ENCODE data around the gene ERCC8.

Gene ERCC8

DNA sequence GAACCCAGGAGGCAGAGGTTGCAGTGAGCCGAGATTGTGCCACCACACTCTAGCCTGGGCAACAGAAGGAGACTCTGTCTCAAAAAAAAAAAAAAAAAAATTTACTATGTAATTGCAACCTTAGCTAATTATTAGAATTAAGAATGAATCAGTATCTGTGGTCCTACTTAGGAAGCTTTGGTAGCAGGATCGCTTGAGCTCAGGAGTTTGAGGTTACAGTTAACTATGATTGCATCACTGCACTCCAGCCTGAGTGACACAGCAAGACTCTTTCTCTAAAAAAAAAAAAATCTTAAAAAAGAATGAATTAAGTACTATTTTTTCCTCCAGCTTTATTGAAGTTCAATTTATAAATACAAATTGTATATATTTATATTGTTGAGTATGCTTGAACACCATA, 16.8 kb upstream of the ERCC8 start:
- H3K9me3 ChIP-seq (ENCODE audit: insufficient read depth, low read depth, low read length): peaks cover 7% of the 10 kb centered on the region; the same call in 1 of the 2 replicates
- H3K9ac ChIP-seq (ENCODE audit: low read depth, low read length): no peak overlapping the region
- WGBS: 100% methylated on average over 2 of the region's 2 CpGs
- no peaks in the 10 kb centered on the region for H3K36me3 ChIP-seq (ENCODE audit: insufficient read depth, low read length)
- no peak overlapping the region for H3K4me3 ChIP-seq (ENCODE audit: low read length)
- H3K27me3 ChIP-seq (ENCODE audit: insufficient read depth, low read length): no peaks in the 10 kb centered on the region
- no peak overlapping the region for H3K27ac ChIP-seq (ENCODE audit: low read depth, low read length)
- 0 out of 2 replicates have a peak, but pooled peaks cover 3% of the 10 kb centered on the region for H3K4me1 ChIP-seq (ENCODE audit: insufficient read depth, low read length)

DNA sequence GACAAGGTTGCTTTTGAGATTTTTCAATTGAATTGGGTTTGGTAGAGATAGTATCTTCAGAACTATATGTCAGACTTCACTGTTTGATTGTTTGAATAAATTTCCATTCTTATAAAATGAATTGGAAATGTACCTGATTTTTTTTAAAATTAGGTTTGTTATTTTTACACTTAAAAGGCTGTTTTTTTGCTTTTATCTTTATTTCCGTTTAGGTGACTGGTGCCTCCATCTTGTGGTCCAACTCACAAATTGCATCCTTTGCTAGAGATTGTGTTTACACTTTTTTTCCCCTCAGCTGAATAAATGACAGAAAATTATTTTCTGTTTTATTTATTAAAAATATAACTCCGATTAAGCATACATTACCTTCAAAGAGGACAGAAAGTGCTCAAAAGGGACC, 15.7 kb upstream of the ERCC8 start:
- H3K9me3 ChIP-seq (ENCODE audit: insufficient read depth, low read depth, low read length): no peaks in the 10 kb centered on the region
- 0 out of 2 replicates have a peak, but pooled peaks cover 3% of the 10 kb centered on the region for H3K4me1 ChIP-seq (ENCODE audit: insufficient read depth, low read length)
- H3K9ac ChIP-seq (ENCODE audit: low read depth, low read length): no peak overlapping the region
- H3K36me3 ChIP-seq (ENCODE audit: insufficient read depth, low read length): no peaks in the 10 kb centered on the region
- 55% methylated on average over 1 of the region's 2 CpGs for WGBS
- no peak overlapping the region for H3K27ac ChIP-seq (ENCODE audit: low read depth, low read length)
- no peaks in the 10 kb centered on the region for H3K27me3 ChIP-seq (ENCODE audit: insufficient read depth, low read length)
- no peak overlapping the region for H3K4me3 ChIP-seq (ENCODE audit: low read length)

DNA sequence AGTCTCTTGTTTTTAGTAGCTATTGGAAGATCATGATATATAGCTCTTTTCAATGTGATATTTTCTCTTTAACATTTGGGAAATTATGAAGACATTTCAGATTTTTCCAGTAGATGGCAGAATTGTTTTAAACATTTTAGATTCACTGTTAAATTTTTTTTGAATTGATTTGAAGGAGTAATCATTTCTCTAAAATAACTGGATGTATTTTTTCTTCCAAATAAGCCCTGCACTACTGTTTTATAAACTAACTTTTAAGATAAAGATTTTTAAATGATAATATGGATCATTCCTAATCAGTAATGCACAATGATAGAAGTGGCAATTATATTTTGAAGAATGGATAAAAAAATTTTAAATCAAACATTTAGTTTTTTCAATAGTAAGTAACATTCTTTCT, 14.3 kb upstream of the ERCC8 start:
- H3K9ac ChIP-seq (ENCODE audit: low read depth, low read length): no peak overlapping the region
- no peak overlapping the region for H3K4me3 ChIP-seq (ENCODE audit: low read length)
- H3K27me3 ChIP-seq (ENCODE audit: insufficient read depth, low read length): no peaks in the 10 kb centered on the region
- H3K4me1 ChIP-seq (ENCODE audit: insufficient read depth, low read length): peaks cover 5% of the 10 kb centered on the region; the same call in 1 of the 2 replicates
- peaks cover 7% of the 10 kb centered on the region for H3K9me3 ChIP-seq (ENCODE audit: insufficient read depth, low read depth, low read length)
- H3K27ac ChIP-seq (ENCODE audit: low read depth, low read length): no peak overlapping the region
- H3K36me3 ChIP-seq (ENCODE audit: insufficient read depth, low read length): no peaks in the 10 kb centered on the region

DNA sequence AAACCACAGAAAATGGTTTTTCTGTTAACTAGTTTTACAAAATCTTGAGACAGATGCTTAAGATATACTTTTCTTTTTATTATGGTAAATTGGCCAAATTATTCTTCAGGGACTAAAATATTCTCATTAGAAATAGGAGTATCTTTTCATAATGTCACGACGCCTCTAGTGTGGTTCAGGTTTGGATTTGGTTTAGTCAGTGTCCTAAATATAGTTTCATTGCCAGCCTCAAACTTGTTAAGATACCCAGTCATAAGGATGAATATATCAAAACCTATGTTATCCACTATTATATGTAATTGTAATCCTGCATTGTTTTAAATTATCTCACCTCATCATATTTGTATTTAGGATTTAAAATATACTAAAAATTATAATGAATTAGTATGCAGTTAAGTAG, 13.8 kb upstream of the ERCC8 start:
- H3K4me1 ChIP-seq (ENCODE audit: insufficient read depth, low read length): peaks cover 8% of the 10 kb centered on the region; the same call in 1 of the 2 replicates
- no peaks in the 10 kb centered on the region for H3K36me3 ChIP-seq (ENCODE audit: insufficient read depth, low read length)
- no peak overlapping the region for H3K4me3 ChIP-seq (ENCODE audit: low read length)
- H3K27me3 ChIP-seq (ENCODE audit: insufficient read depth, low read length): no peaks in the 10 kb centered on the region
- no CpG with 5 or more reads among the region's 2 CpGs for WGBS
- H3K9ac ChIP-seq (ENCODE audit: low read depth, low read length): no peak overlapping the region
- peaks cover 7% of the 10 kb centered on the region for H3K9me3 ChIP-seq (ENCODE audit: insufficient read depth, low read depth, low read length)
- no peak overlapping the region for H3K27ac ChIP-seq (ENCODE audit: low read depth, low read length)

DNA sequence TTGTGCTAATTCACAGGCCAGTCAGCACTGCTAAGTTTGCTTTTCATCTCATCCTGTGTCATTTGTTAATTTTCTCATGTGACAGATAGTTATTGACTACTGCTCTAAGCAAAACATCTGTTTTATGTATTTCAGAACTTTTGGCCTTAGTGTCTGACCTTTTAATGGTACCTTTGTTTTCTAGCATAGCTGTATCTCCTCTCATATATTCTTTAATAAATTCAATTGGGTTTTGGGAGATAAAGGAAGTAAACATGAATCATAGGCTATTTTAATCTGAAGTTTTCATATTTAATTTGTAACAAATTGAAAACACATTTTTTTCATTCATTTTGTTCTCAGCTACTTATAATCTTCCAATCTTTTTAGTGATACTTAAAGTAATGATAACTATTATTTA, 13.2 kb upstream of the ERCC8 start:
- Histone ChIP-seq H3K36me3 (ENCODE audit: insufficient read depth, low read length) (no peaks in the 10 kb centered on the region), H3K27me3 (ENCODE audit: insufficient read depth, low read length) (no peaks in the 10 kb centered on the region), H3K27ac (ENCODE audit: low read depth, low read length) (no peak overlapping the region), H3K9ac (ENCODE audit: low read depth, low read length) (no peak overlapping the region), H3K4me1 (ENCODE audit: insufficient read depth, low read length) (peaks cover 8% of the 10 kb centered on the region; the same call in 1 of the 2 replicates), H3K4me3 (ENCODE audit: low read length) (no peak overlapping the region), H3K9me3 (ENCODE audit: insufficient read depth, low read depth, low read length) (peaks cover 7% of the 10 kb centered on the region)

DNA sequence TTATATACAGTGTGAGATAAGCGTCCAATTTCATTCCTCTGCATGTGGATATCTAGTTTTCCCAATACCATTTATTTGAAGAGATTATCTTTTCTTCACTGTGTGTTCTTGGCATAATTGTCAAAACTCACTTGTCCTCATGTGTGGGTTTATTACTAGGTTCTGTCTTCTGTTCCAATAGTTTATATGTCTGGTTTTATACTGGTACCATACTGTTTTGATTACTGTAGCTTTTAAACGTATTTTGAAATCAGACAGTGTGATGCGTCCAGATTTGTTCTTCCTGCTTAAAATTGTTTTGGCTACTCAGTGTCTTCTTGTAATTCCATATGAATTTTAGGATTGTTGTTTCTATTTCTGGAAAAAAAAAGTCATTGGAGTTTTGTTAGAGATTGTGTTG, 10.4 kb upstream of the ERCC8 start:
- Histone ChIP-seq H3K9ac (ENCODE audit: low read depth, low read length) (no peak overlapping the region), H3K27me3 (ENCODE audit: insufficient read depth, low read length) (no peaks in the 10 kb centered on the region)
- 95% methylated on average over 2 of the region's 3 CpGs for WGBS

DNA sequence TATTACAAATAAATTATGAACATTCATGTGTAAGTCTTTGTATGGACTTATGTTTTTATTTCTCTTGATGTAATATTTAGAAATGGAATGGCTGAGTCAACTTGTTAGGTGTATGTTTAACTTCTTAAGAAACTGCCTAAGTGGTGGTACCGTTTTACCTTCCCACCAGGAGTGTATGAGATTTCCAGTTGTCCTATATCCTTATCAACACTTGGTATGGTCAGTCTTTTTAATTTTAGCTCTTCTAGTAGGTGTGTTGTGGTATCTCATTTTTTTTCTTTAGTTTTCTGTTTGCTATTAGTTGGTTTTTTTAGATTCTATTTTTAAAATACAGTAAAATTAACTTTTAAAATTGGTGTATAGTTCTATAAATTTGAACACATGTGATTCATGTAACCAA, 3.9 kb upstream of the ERCC8 start:
- Histone ChIP-seq H3K9ac (ENCODE audit: low read depth, low read length) (no peak overlapping the region), H3K4me3 (ENCODE audit: low read length) (no peak overlapping the region), H3K36me3 (ENCODE audit: insufficient read depth, low read length) (no peaks in the 10 kb centered on the region), H3K27ac (ENCODE audit: low read depth, low read length) (no peak overlapping the region), H3K9me3 (ENCODE audit: insufficient read depth, low read depth, low read length) (no peaks in the 10 kb centered on the region), H3K4me1 (ENCODE audit: insufficient read depth, low read length) (peaks cover 5% of the 10 kb centered on the region; the same call in 1 of the 2 replicates), H3K27me3 (ENCODE audit: insufficient read depth, low read length) (peaks cover 9% of the 10 kb centered on the region)
- 100% methylated on average over 1 of the region's 1 CpG for WGBS

More for the DNA sequence above, 10.4 kb upstream of the ERCC8 start:
- H3K27ac ChIP-seq (ENCODE audit: low read depth, low read length): no peak overlapping the region
- no peaks in the 10 kb centered on the region for H3K36me3 ChIP-seq (ENCODE audit: insufficient read depth, low read length)
- no peak overlapping the region for H3K4me3 ChIP-seq (ENCODE audit: low read length)
- peaks cover 6% of the 10 kb centered on the region; the same call in 1 of the 2 replicates for H3K4me1 ChIP-seq (ENCODE audit: insufficient read depth, low read length)
- H3K9me3 ChIP-seq (ENCODE audit: insufficient read depth, low read depth, low read length): peaks cover 7% of the 10 kb centered on the region

DNA sequence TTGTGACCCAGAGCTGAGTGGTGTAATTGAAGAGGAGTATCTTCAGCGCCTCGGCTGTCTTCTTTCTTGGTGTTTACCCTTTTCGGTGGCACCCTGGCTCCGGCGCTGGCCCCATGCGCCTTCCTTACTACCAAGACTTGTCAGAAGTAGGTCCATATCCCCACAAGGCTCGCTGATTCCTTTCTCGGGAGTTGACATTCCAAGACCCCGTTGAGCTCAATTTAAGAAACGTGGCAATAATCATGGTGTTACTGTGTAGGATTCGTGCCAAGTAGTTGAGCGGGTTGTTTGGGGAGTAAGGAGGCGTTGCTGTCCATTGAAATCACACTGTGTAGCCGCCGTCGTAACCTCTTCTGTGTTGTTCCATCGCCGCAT, 930 bp upstream of the ERCC8 start:
- H3K27ac ChIP-seq (ENCODE audit: low read depth, low read length): no peak overlapping the region

DNA sequence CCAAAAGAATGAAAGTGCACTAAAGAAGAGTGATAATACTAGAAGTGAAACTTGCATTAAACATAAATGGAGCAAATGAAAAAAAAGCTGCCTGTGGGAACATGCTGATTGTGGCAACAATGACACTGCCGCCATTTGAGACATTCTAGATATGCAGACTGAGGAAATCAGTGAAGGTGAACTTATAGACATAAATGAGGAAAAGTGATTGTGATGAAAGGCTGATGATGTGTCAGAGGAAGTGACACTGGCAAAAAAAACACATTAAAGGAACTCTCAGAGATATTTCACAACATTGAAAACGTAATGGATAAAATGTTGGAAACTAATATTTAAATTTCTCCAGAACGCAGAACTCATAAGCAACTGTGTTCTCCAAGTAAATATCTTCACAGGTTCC, 1.2 kb downstream of the ERCC8 start:
- Histone ChIP-seq H3K36me3 (ENCODE audit: insufficient read depth, low read length) (peaks cover 13% of the 10 kb centered on the region), H3K4me1 (ENCODE audit: insufficient read depth, low read length) (peaks cover 5% of the 10 kb centered on the region; the same call in 1 of the 2 replicates), H3K9ac (ENCODE audit: low read depth, low read length) (no peak overlapping the region), H3K9me3 (ENCODE audit: insufficient read depth, low read depth, low read length) (no peaks in the 10 kb centered on the region; the same call in 1 of the 2 replicates), H3K27ac (ENCODE audit: low read depth, low read length) (no peak overlapping the region), H3K27me3 (ENCODE audit: insufficient read depth, low read length) (peaks cover 9% of the 10 kb centered on the region), H3K4me3 (ENCODE audit: low read length) (peak overlapping the region; percentile 94)
- WGBS: 95% methylated on average over 3 of the region's 3 CpGs

More for the DNA sequence above, 930 bp upstream of the ERCC8 start:
- Histone ChIP-seq H3K4me3 (ENCODE audit: low read length) (peak overlapping the region; percentile 94), H3K4me1 (ENCODE audit: insufficient read depth, low read length) (peaks cover 5% of the 10 kb centered on the region; the same call in 1 of the 2 replicates), H3K27me3 (ENCODE audit: insufficient read depth, low read length) (peaks cover 9% of the 10 kb centered on the region), H3K9me3 (ENCODE audit: insufficient read depth, low read depth, low read length) (no peaks in the 10 kb centered on the region), H3K36me3 (ENCODE audit: insufficient read depth, low read length) (no peaks in the 10 kb centered on the region), H3K9ac (ENCODE audit: low read depth, low read length) (peak overlapping the region; percentile 78)
- 12% methylated on average over 18 of the region's 18 CpGs for WGBS

DNA sequence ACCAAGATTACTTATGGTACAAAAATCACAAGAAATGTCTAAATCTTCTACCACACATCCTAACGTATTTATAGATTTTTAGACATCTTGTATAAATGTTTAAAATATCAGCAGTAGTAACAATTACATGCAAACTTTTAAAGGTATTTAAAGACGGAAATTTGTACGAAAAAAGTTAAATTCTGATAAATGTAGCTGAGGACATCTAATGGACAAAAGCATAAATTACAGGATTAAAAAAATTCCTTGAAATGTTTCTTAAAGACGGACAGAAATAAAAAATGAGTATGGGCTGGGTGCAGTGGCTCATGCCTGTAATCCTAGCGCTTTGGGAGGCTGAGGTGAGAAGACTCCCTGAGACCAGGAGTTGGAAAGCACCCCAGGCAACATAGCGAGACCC, 15.8 kb downstream of the ERCC8 start:
- Histone ChIP-seq H3K27ac (ENCODE audit: low read depth, low read length) (no peak overlapping the region), H3K27me3 (ENCODE audit: insufficient read depth, low read length) (no peaks in the 10 kb centered on the region)
- 95% methylated on average over 4 of the region's 6 CpGs for WGBS

DNA sequence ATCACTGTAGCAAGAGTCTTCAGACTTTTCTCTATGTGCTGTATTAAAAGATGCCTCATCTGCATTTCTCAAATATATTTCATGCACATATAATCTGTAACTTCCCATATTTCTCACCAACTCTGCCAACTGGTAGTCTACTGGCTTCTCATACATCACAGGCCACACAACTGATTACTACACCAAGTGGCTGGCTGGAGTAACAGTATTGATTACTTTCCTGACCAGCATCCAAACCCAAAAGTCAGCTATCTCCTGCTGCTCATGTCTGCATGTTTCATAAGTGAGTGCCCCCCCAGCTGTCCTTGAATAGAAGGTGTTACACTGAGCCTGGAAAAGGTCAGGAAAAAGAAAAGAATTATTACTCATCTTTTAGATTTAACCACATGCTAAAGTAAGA, 17.4 kb downstream of the ERCC8 start:
- H3K9me3 ChIP-seq (ENCODE audit: insufficient read depth, low read depth, low read length): no peaks in the 10 kb centered on the region
- H3K36me3 ChIP-seq (ENCODE audit: insufficient read depth, low read length): peaks cover 39% of the 10 kb centered on the region
- no peak overlapping the region for H3K4me3 ChIP-seq (ENCODE audit: low read length)
- H3K9ac ChIP-seq (ENCODE audit: low read depth, low read length): no peak overlapping the region
- H3K4me1 ChIP-seq (ENCODE audit: insufficient read depth, low read length): no peaks in the 10 kb centered on the region
- no peaks in the 10 kb centered on the region for H3K27me3 ChIP-seq (ENCODE audit: insufficient read depth, low read length)
- no peak overlapping the region for H3K27ac ChIP-seq (ENCODE audit: low read depth, low read length)

More for the DNA sequence above, 15.8 kb downstream of the ERCC8 start:
- Histone ChIP-seq H3K4me1 (ENCODE audit: insufficient read depth, low read length) (no peaks in the 10 kb centered on the region), H3K4me3 (ENCODE audit: low read length) (no peak overlapping the region), H3K9ac (ENCODE audit: low read depth, low read length) (no peak overlapping the region), H3K9me3 (ENCODE audit: insufficient read depth, low read depth, low read length) (no peaks in the 10 kb centered on the region), H3K36me3 (ENCODE audit: insufficient read depth, low read length) (peaks cover 36% of the 10 kb centered on the region)

DNA sequence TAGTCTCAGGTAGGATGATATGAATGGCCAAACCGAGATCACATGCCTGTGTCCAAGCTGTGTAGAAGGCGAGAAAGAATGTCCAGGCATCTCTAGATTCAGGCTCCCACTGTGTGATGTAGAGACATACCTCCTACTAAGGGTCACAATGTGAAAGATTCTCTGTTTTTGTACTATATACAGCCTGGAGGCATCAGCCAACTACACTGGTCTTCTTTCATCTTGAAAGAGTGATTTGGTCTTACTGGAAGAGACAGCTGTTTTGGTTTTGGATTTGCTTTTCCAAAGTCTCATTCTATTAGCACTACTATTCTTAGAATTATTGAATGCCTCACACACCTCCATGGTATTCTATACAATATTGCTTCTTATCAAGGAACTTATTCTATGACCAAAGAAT, 26.4 kb downstream of the ERCC8 start:
- Histone ChIP-seq H3K36me3 (ENCODE audit: insufficient read depth, low read length) (peaks cover 56% of the 10 kb centered on the region), H3K27ac (ENCODE audit: low read depth, low read length) (no peak overlapping the region), H3K9ac (ENCODE audit: low read depth, low read length) (no peak overlapping the region), H3K4me3 (ENCODE audit: low read length) (no peak overlapping the region), H3K9me3 (ENCODE audit: insufficient read depth, low read depth, low read length) (no peaks in the 10 kb centered on the region), H3K27me3 (ENCODE audit: insufficient read depth, low read length) (no peaks in the 10 kb centered on the region), H3K4me1 (ENCODE audit: insufficient read depth, low read length) (no peaks in the 10 kb centered on the region)
- 89% methylated on average over 2 of the region's 2 CpGs for WGBS
